B cell (primary cell): ENCODE data around the gene WASF2. TPM values are rescaled to one million over a fixed set of nuclear protein-coding genes. Genes with fewer than 3 reads are reported as not detected.

Experiments
- ATAC-seq: fragments of 200-7000 bp; cut with Tn5 transposase; one replicate; pipeline ENCODE4 v1.10.0; 2021; ENCODE audit warnings: low read depth, mild to moderate bottlenecking, moderate number of reproducible peaks, moderate library complexity
- CTCF ChIA-PET: fragments of 350-600 bp; sonication (Branson Sonifier 250); formaldehyde crosslinking; loops from one replicate; lab custom pipeline; 2021; ENCODE audit warnings: antibody characterized with exemption, inconsistent platforms; lab: Charles Lee
- POLR2A ChIA-PET: fragments of 350-600 bp; sonication (Branson Sonifier 250); formaldehyde crosslinking; loops from one replicate; lab custom pipeline; 2021; ENCODE audit warnings: antibody characterized with exemption; lab: Charles Lee
- DNase-seq: peaks from one replicate; pipeline ENCODE4 v3.0.0; 2013
- H2AFZ ChIP-seq: 2 replicates; pipeline ENCODE4 v1.6.1; 2012; ENCODE audit warnings: mild to moderate bottlenecking, low read depth, low read length; ENCODE audit not compliant: insufficient read depth, poor library complexity, severe bottlenecking
- H3K27ac ChIP-seq, 2 donors: 1 replicate in 1 of 2; 2 replicates in 1 of 2; pipeline ENCODE4 v1.5.1; 2012 to 2013; ENCODE audit warnings: low read length in 2 of 2, mild to moderate bottlenecking in 2 of 2, moderate library complexity in 1 of 2
- H3K27me3 ChIP-seq, 4 experiments: fragments of 200-600 bp in 1 of 4; sonication (generic) in 1 of 4; replicated peaks in 1 of 4; 1 replicate in 2 of 4; 2 replicates in 2 of 4; pipeline versions ENCODE4 v1.6.1 to v1.7.0; 2013 to 2016; ENCODE audit warnings: low read length in 3 of 4, mild to moderate bottlenecking in 2 of 4, mixed read lengths in 1 of 4, moderate library complexity in 1 of 4; ENCODE audit not compliant: insufficient read depth in 4 of 4, control insufficient read depth in 3 of 4; ENCODE audit errors: control extremely low read depth in 1 of 4
- H3K36me3 ChIP-seq, 2 experiments: replicated peaks in 1 of 2; 1 replicate in 1 of 2; 2 replicates in 1 of 2; pipeline versions ENCODE4 v1.6.1 to v1.7.1; 2013; ENCODE audit warnings: low read length in 1 of 2; ENCODE audit not compliant: insufficient read depth in 2 of 2, control insufficient read depth in 1 of 2; ENCODE audit errors: control extremely low read depth in 1 of 2, extremely low read depth in 1 of 2
- H3K4me1 ChIP-seq, 2 donors: fragments of 200-600 bp in 1 of 2; sonication (generic) in 1 of 2; 1 replicate in 1 of 2; 2 replicates in 1 of 2; pipeline versions ENCODE4 v1.5.1 to v1.6.1; 2013 to 2017; ENCODE audit warnings: low read length in 2 of 2; ENCODE audit not compliant: control insufficient read depth in 2 of 2, insufficient read depth in 2 of 2
- H3K4me2 ChIP-seq: replicated peaks from 2 replicates; pipeline ENCODE3; 2012; ENCODE audit warnings: mild to moderate bottlenecking, low read depth, low read length; ENCODE audit not compliant: poor library complexity, severe bottlenecking
- H3K4me3 ChIP-seq, 5 experiments: fragments of 200-600 bp in 1 of 5; sonication (generic) in 1 of 5; 1 replicate in 3 of 5; 2 replicates in 2 of 5; pipeline versions ENCODE4 v1.5.1 to v1.7.0; 2011 to 2016; ENCODE audit warnings: low read length in 4 of 5, mild to moderate bottlenecking in 4 of 5, low read depth in 2 of 5, control low read depth in 1 of 5, moderate library complexity in 1 of 5; ENCODE audit not compliant: insufficient read depth in 1 of 5; ENCODE audit errors: control extremely low read depth in 1 of 5, extremely low read depth in 1 of 5
- H3K79me2 ChIP-seq: fragments of 200-600 bp; sonication (generic); one replicate; pipeline ENCODE4 v1.6.0; 2016; ENCODE audit warnings: low read length; ENCODE audit not compliant: control insufficient read depth, insufficient read depth
- H3K9ac ChIP-seq: fragments of 200-600 bp; sonication (generic); 2 replicates; pipeline ENCODE4 v1.6.1; 2017; ENCODE audit warnings: mild to moderate bottlenecking, low read length, moderate library complexity
- H3K9me3 ChIP-seq, 3 donors: one replicate each; pipeline versions ENCODE4 v1.6.1 to v1.7.1; 2013; ENCODE audit warnings: low read length in 2 of 3; ENCODE audit not compliant: control insufficient read depth in 2 of 3, insufficient read depth in 1 of 3; ENCODE audit errors: control extremely low read depth in 1 of 3
- H4K20me1 ChIP-seq: 2 replicates; pipeline ENCODE4 v1.6.0; 2012; ENCODE audit warnings: mild to moderate bottlenecking, low read length; ENCODE audit not compliant: insufficient read depth, control insufficient read depth, poor library complexity, severe bottlenecking
- H3K27ac Mint-ChIP-seq: one replicate; pipeline ENCODE4 v1.8.0; 2021; ENCODE audit warnings: mixed read lengths
- H3K27me3 Mint-ChIP-seq: one replicate; pipeline ENCODE4 v1.8.0; 2021; ENCODE audit warnings: mixed read lengths
- H3K4me1 Mint-ChIP-seq: one replicate; pipeline ENCODE4 v1.8.0; 2021; ENCODE audit warnings: mixed read lengths
- H3K4me3 Mint-ChIP-seq: one replicate; pipeline ENCODE4 v1.8.0; 2021; ENCODE audit warnings: mixed read lengths
- H3K9me3 Mint-ChIP-seq: one replicate; pipeline ENCODE4 v1.8.0; 2022; ENCODE audit warnings: mixed read lengths; ENCODE audit not compliant: insufficient read depth
- CTCF ChIP-seq: fragments of 200-600 bp; IDR thresholded peaks from one replicate; pipeline ENCODE4 v1.8.0; 2022; ENCODE audit warnings: antibody characterized with exemption, mild to moderate bottlenecking
- EZH2 ChIP-seq: IDR thresholded peaks from 2 replicates; pipeline ENCODE4 v1.6.1; 2012; ENCODE audit warnings: borderline replicate concordance, low read depth, mild to moderate bottlenecking, moderate library complexity, low read length; ENCODE audit not compliant: insufficient read depth, poor library complexity, severe bottlenecking
- WGBS: methylation state at CpG from one replicate; pipeline ENCODE4 v1.1.5; 2013; ENCODE audit warnings: missing lambda C conversion rate; ENCODE audit not compliant: insufficient coverage; 5-methylcytosine and 5-hydroxymethylcytosine counted together
- intact Hi-C: fragments of 100-400 bp; cut with micrococcal nuclease; formaldehyde crosslinking; loops from one replicate; pipeline ENCODE4 v1.10.0; 2022
- polyA plus RNA-seq: library from polyadenylated mRNA; depleted of rRNA; stranded (reverse); fragments of >200 nt; gene quantifications from 2 replicates; pipeline ENCODE4 v1.2.3, GENCODE V29; 2012
- total RNA-seq, 2 donors: library from RNA; stranded (reverse); fragments of 120-200 nt in 1 of 2; gene quantifications; 1 replicate in 1 of 2; 2 replicates in 1 of 2; pipeline versions ENCODE4 v1.2.3 to v1.2.4, GENCODE V29; 2013 to 2022

The WASF2 gene
- total and polyA plus RNA-seq, 2 donors (not counting 1 experiment from before 2014, with no cell fraction given): 67.4 to 169 TPM

GRCh38 chr1:27357281-27358037, 132.5 kb downstream of the WASF2 start:
- H3K4me2 ChIP-seq: peak overlapping the region; percentile 95
- H3K4me3 Mint-ChIP-seq: peak overlapping the region; percentile 84
- peak overlapping the region; percentile 63 for H3K9ac ChIP-seq
- no peaks in the 10 kb centered on the region for H3K27me3 Mint-ChIP-seq
- TF ChIP-seq EZH2 (no peak), CTCF (peak; percentile 98)
- peak overlapping the region; percentile 90 for H2AFZ ChIP-seq
- H3K4me3 ChIP-seq: peak overlapping the region; percentile 21 to 63 (median 54)
- ChIA-PET POLR2A (interaction anchor here (0.9 to 2.2 kb wide), 9 partner anchors 8 to 45 kb away, joined by 3 to 16 read pairs (median 4); partner anchors contain the start of gene SYTL1), CTCF (interaction anchor here (0.6 to 11.1 kb wide), 27 partner anchors 8 to 1745 kb away, joined by 3 to 135 read pairs (median 5); partner anchors contain the start of genes CD164L2, GPR3, MAP3K6 and SYTL1)
- no peaks in the 10 kb centered on the region for H3K9me3 Mint-ChIP-seq
- H3K4me1 ChIP-seq: peaks cover 36 to 54% of the 10 kb centered on the region in 2 donors
- peak; percentile 90 for DNase-seq
- peaks cover 48% of the 10 kb centered on the region for H3K4me1 Mint-ChIP-seq
- peak overlapping the region; percentile 75 for H3K27ac Mint-ChIP-seq
- H3K27me3 ChIP-seq: no peaks in the 10 kb centered on the region
- H3K27ac ChIP-seq: peak overlapping the region; percentile 19 to 34
- 16% methylated on average over 39 of the region's 40 CpGs for WGBS
- peaks cover 0 to 4% of the 10 kb centered on the region in 2 experiments for H3K36me3 ChIP-seq
- H3K9me3 ChIP-seq: no peaks in the 10 kb centered on the region
- intact Hi-C loops: loop anchor here (1.0 to 2.0 kb wide), 4 partner anchors 8 to 31 kb away; no protein-coding TSS in a partner anchor
- peak; percentile 71 for ATAC-seq
- H3K79me2 ChIP-seq: no peaks in the 10 kb centered on the region
- H4K20me1 ChIP-seq: peaks cover 8% of the 10 kb centered on the region
